Measurements from ENCODE around the gene LRRC27.

GRCh38 chr10:132417957-132418441 is 86.0 kb downstream of the LRRC27 start:
- no peak for TF ChIP-seq REST (IDR thresholded peaks at IDR 0.05; ENCODE audit: insufficient replicate concordance, low read depth)
- TF ChIP-seq, protein P1, sequence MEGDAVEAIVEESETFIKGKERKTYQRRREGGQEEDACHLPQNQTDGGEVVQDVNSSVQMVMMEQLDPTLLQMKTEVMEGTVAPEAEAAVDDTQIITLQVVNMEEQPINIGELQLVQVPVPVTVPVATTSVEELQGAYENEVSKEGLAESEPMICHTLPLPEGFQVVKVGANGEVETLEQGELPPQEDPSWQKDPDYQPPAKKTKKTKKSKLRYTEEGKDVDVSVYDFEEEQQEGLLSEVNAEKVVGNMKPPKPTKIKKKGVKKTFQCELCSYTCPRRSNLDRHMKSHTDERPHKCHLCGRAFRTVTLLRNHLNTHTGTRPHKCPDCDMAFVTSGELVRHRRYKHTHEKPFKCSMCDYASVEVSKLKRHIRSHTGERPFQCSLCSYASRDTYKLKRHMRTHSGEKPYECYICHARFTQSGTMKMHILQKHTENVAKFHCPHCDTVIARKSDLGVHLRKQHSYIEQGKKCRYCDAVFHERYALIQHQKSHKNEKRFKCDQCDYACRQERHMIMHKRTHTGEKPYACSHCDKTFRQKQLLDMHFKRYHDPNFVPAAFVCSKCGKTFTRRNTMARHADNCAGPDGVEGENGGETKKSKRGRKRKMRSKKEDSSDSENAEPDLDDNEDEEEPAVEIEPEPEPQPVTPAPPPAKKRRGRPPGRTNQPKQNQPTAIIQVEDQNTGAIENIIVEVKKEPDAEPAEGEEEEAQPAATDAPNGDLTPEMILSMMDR (IDR thresholded peaks at IDR 0.05; ENCODE audit: insufficient read depth, low read length) = no peak
- no peak for TF ChIP-seq POLR2AphosphoS5 (IDR thresholded peaks at IDR 0.05; ENCODE audit: low read depth)
- TF ChIP-seq GABPA (IDR thresholded peaks at IDR 0.05; ENCODE audit: low read depth) = no peak

Data from HL-60 (cell line).